ENCODE data around the gene ARHGEF16. TPM values are rescaled to one million over a fixed set of nuclear protein-coding genes. Genes with fewer than 3 reads are reported as not detected.

The ARHGEF16 gene
- polyA plus RNA-seq, 1 experiment: not detected

DNA sequence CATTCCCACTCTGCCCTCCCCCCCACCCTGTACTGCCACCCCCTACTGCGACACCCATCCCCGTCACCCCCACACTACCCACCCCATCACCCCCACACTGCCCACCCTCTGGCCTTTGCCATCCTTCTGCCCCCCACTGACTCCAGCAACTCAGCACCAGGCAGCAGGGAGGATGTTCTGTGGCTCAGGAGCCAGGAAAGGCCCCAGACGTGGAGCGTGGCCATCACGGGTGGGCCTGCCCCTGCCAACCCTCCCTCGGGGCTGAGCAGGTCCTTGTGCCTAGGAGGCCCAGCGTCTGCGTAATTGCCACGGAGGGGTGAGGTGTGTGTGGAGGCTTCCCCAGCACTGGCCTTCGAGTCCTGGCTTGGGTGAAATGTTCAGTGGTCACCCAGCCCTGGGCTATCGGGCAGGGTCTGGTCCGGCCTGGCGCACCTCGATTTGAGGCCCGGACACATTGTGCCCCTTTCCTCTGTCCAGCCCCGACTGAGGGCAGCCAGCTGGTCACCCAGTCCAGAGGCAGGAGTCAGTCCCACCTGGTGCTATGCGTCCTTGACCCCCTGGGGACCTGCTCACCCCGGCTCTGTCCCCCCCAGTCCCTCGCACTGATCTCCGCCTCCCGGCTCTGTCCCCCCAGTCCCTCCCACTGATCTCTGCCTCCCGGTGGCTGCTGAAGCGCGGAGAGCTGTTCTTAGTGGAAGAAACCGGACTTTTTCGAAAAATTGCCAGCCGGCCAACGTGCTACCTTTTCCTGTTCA, 23.0 kb downstream of the ARHGEF16 start:
- no peak for DNase-seq (ENCODE audit: low read depth, low spot score)
- ChIA-PET CTCF (interaction anchor here (1.7 kb wide), 1 partner anchor 13 kb away, joined by 8 read pairs; no protein-coding TSS in a partner anchor), POLR2A (no interaction called here)
- H3K9me3 ChIP-seq (ENCODE audit: control insufficient read depth, insufficient read depth, low read length): no peaks in the 10 kb centered on the region; the same call in 1 of the 2 replicates
- peaks cover 3% of the 10 kb centered on the region for H3K27me3 ChIP-seq (ENCODE audit: control insufficient read depth, insufficient read depth, low read length)
- TF ChIP-seq CTCF (IDR thresholded peaks at IDR 0.05; ENCODE audit: low read depth, low read length): no peak
- no peak overlapping the region for H3K4me3 ChIP-seq (ENCODE audit: low read depth, low read length)
- H3K27ac ChIP-seq (ENCODE audit: low read depth, low read length): no peak overlapping the region

DNA sequence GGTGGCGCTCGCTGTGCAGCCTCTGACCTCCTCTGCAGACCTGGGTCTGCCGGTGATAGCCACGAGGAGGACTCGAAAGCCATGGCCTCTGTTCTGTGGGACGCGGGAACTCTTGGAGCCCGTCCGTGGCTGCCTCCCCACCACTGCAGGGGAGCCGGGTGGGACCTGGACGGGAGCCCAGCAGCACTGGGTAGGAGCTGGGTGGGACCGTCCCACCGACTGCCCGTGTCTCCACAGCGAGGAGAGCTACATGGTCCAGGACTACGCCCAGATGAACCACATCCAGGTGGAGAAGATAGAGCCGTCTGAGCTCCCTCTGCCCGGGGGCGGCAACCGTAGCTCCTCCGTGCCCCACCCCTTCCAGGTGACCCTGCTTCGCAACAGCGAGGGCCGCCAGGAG, 23.7 kb downstream of the ARHGEF16 start:
- no peak overlapping the region for H3K27ac ChIP-seq (ENCODE audit: low read depth, low read length)

GRCh38 chr1:3479511-3480368, 25.3 kb downstream of the ARHGEF16 start:
- CTCF ChIA-PET: interaction anchor here (0.8 to 1.7 kb wide), 2 partner anchors 11 to 26 kb away, joined by 4 to 8 read pairs; no protein-coding TSS in a partner anchor
- TF ChIP-seq CTCF (IDR thresholded peaks at IDR 0.05; ENCODE audit: low read depth, low read length): no peak
- POLR2A ChIA-PET: no interaction called here
- DNase-seq (ENCODE audit: low read depth, low spot score): no peak
- Histone ChIP-seq H3K27me3 (ENCODE audit: control insufficient read depth, insufficient read depth, low read length) (peaks cover 3% of the 10 kb centered on the region), H3K9me3 (ENCODE audit: control insufficient read depth, insufficient read depth, low read length) (no peaks in the 10 kb centered on the region; the same call in 1 of the 2 replicates), H3K4me3 (ENCODE audit: low read depth, low read length) (no peak overlapping the region), H3K27ac (ENCODE audit: low read depth, low read length) (no peak overlapping the region)

More for the DNA sequence above, 23.7 kb downstream of the ARHGEF16 start:
- no peaks in the 10 kb centered on the region; the same call in 1 of the 2 replicates for H3K9me3 ChIP-seq (ENCODE audit: control insufficient read depth, insufficient read depth, low read length)
- no peak overlapping the region for H3K4me3 ChIP-seq (ENCODE audit: low read depth, low read length)
- TF ChIP-seq CTCF (IDR thresholded peaks at IDR 0.05; ENCODE audit: low read depth, low read length): no peak
- CTCF ChIA-PET: interaction anchor here (1.7 kb wide), 1 partner anchor 13 kb away, joined by 8 read pairs; no protein-coding TSS in a partner anchor
- peaks cover 3% of the 10 kb centered on the region for H3K27me3 ChIP-seq (ENCODE audit: control insufficient read depth, insufficient read depth, low read length)
- POLR2A ChIA-PET: no interaction called here
- no peak for DNase-seq (ENCODE audit: low read depth, low spot score)

DNA sequence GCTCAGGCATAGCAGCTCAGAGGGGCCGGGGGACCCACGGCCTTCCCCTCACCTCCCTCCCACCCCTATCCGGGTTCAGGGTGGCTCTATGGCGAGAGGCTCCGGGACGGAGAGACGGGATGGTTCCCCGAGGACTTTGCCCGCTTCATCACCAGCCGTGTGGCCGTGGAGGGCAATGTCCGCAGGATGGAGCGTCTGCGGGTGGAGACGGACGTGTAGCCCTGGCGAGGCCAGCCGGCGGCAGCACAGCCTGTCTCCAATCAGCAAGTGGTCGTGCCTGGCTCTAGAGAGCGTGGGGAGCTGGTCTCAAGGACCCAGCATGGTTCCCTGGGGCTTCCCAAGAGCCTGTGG, 25.9 kb downstream of the ARHGEF16 start:
- TF ChIP-seq CTCF (IDR thresholded peaks at IDR 0.05; ENCODE audit: low read depth, low read length): no peak
- Histone ChIP-seq H3K27me3 (ENCODE audit: control insufficient read depth, insufficient read depth, low read length) (peaks cover 3% of the 10 kb centered on the region), H3K9me3 (ENCODE audit: control insufficient read depth, insufficient read depth, low read length) (no peaks in the 10 kb centered on the region; the same call in 1 of the 2 replicates), H3K27ac (ENCODE audit: low read depth, low read length) (no peak overlapping the region), H3K4me3 (ENCODE audit: low read depth, low read length) (no peak overlapping the region)
- POLR2A ChIA-PET: no interaction called here
- CTCF ChIA-PET: interaction anchor here (0.8 kb wide), 1 partner anchor 27 kb away, joined by 4 read pairs; no protein-coding TSS in a partner anchor
- DNase-seq (ENCODE audit: low read depth, low spot score): no peak
